Measurements from ENCODE around the gene DDX46. TPM values are rescaled to one million over a fixed set of nuclear protein-coding genes. Genes with fewer than 3 reads are reported as not detected.

DDX46 gene
- total RNA-seq, 1 experiment from 2014 or later: 99.3 TPM

- no peak overlapping the region for H2AFZ ChIP-seq (ENCODE audit: low read depth, low read length, poor library complexity, severe bottlenecking)
- TF ChIP-seq EZH2 (IDR thresholded peaks at IDR 0.05): no peak
- TF ChIP-seq SP1 (IDR thresholded peaks at IDR 0.05; ENCODE audit: low read depth): no peak
- TF ChIP-seq ZBTB33 (IDR thresholded peaks at IDR 0.05; ENCODE audit: extremely low read depth, insufficient replicate concordance, low read length): no peak
- TF ChIP-seq FOSL1 (IDR thresholded peaks at IDR 0.05; ENCODE audit: low read depth): no peak
- no peak for TF ChIP-seq POLR2AphosphoS5 (IDR thresholded peaks at IDR 0.05; ENCODE audit: low read depth, low read length)
- no peak for TF ChIP-seq TCF7L2 (IDR thresholded peaks at IDR 0.05; ENCODE audit: borderline replicate concordance, extremely low read depth, insufficient read depth, insufficient read length)
- TF ChIP-seq ZFX (IDR thresholded peaks at IDR 0.05): no peak
- TF ChIP-seq JUND (IDR thresholded peaks at IDR 0.05): no peak
- TF ChIP-seq ZNF274 (IDR thresholded peaks at IDR 0.05; ENCODE audit: low read depth, low read length): no peak
- ChIA-PET POLR2A (no interaction called here), RAD21 (ENCODE audit: low non-redundant PET in 1 of 2, low total read pairs in 2 of 2, uncharacterized antibody in 2 of 2, unreplicated experiment in 2 of 2) (no interaction called here), CTCF (no interaction called here)
- peaks cover 34% of the 10 kb centered on the region for H3K79me2 ChIP-seq (ENCODE audit: insufficient read depth, low read length)
- no peaks in the 10 kb centered on the region for H3K9me3 ChIP-seq (ENCODE audit: control insufficient read depth in 1 of 2, insufficient read depth in 1 of 2, low read depth in 1 of 2, low read length in 2 of 2)
- H3K36me3 ChIP-seq (ENCODE audit: control insufficient read depth in 1 of 2, insufficient read depth in 2 of 2, low read length in 2 of 2): peaks cover 35% of the 10 kb centered on the region in 2 experiments
- H3K9me2 ChIP-seq (ENCODE audit: insufficient read depth): no peaks in the 10 kb centered on the region
- BruUV-seq (replicated peaks): no TSS peak
- H3K27me3 ChIP-seq (ENCODE audit: insufficient read depth, low read length): no peaks in the 10 kb centered on the region
- no peak overlapping the region for H3K4me2 ChIP-seq (ENCODE audit: low read length)
- no peak overlapping the region for H3K27ac ChIP-seq (ENCODE audit: low read depth, low read length)
- H3K4me1 ChIP-seq (ENCODE audit: control insufficient read depth in 1 of 2, insufficient read depth in 2 of 2, low read length in 2 of 2): no peaks in the 10 kb centered on the region
- no peak overlapping the region for H3K9ac ChIP-seq (ENCODE audit: low read length)
- ATAC-seq (no peak), DNase-seq (ENCODE audit: low read depth, low spot score) (no peak)
- H3K4me3 ChIP-seq (replicated peaks in 1 of 2; ENCODE audit: low read depth in 1 of 2, low read length in 2 of 2): no peak overlapping the region
- intact Hi-C loops (cut with micrococcal nuclease): no loop called here
- peaks cover 4% of the 10 kb centered on the region; the same call in 1 of the 2 replicates for H4K20me1 ChIP-seq (ENCODE audit: insufficient read depth)
These were observed 39.9 kb downstream of the DDX46 start for GRCh38 chr5:134798468-134798867.

GRCh38 chr5:134803821-134804220 lies 45.2 kb downstream of the DDX46 start:
- no peaks in the 10 kb centered on the region for H3K4me1 ChIP-seq (ENCODE audit: control insufficient read depth in 1 of 2, insufficient read depth in 2 of 2, low read length in 2 of 2)
- intact Hi-C loops (cut with micrococcal nuclease): no loop called here
- no TSS peak for BruUV-seq (replicated peaks)

More at GRCh38 chr5:134803821-134804220, 45.2 kb downstream of the DDX46 start:
- Histone ChIP-seq H3K27ac (ENCODE audit: low read depth, low read length) (no peak overlapping the region), H4K20me1 (ENCODE audit: insufficient read depth) (0 out of 2 replicates have a peak, but pooled peaks cover under 1% of the 10 kb centered on the region), H3K9me2 (ENCODE audit: insufficient read depth) (no peaks in the 10 kb centered on the region), H3K36me3 (ENCODE audit: control insufficient read depth in 1 of 2, insufficient read depth in 2 of 2, low read length in 2 of 2) (peaks cover 20 to 31% of the 10 kb centered on the region in 2 experiments), H3K79me2 (ENCODE audit: insufficient read depth, low read length) (peaks cover 69% of the 10 kb centered on the region), H3K4me2 (ENCODE audit: low read length) (no peak overlapping the region), H3K27me3 (ENCODE audit: insufficient read depth, low read length) (no peaks in the 10 kb centered on the region), H2AFZ (ENCODE audit: low read depth, low read length, poor library complexity, severe bottlenecking) (no peak overlapping the region), H3K4me3 (replicated peaks in 1 of 2; ENCODE audit: low read depth in 1 of 2, low read length in 2 of 2) (no peak overlapping the region), H3K9ac (ENCODE audit: low read length) (no peak overlapping the region), H3K9me3 (ENCODE audit: control insufficient read depth in 1 of 2, insufficient read depth in 1 of 2, low read depth in 1 of 2, low read length in 2 of 2) (no peaks in the 10 kb centered on the region)
- no peak for DNase-seq (ENCODE audit: low read depth, low spot score)
- no peak for TF ChIP-seq MAX (IDR thresholded peaks at IDR 0.05)
- TF ChIP-seq ZBTB33 (IDR thresholded peaks at IDR 0.05; ENCODE audit: extremely low read depth, insufficient replicate concordance, low read length): no peak
- TF ChIP-seq EZH2 (IDR thresholded peaks at IDR 0.05): no peak
- no peak for TF ChIP-seq POLR2AphosphoS5 (IDR thresholded peaks at IDR 0.05; ENCODE audit: low read depth, low read length)
- no peak for TF ChIP-seq TCF7L2 (IDR thresholded peaks at IDR 0.05; ENCODE audit: borderline replicate concordance, extremely low read depth, insufficient read depth, insufficient read length)
- TF ChIP-seq CEBPB (IDR thresholded peaks at IDR 0.05; ENCODE audit: low read depth): no peak
- TF ChIP-seq ELF1 (IDR thresholded peaks at IDR 0.05; ENCODE audit: borderline replicate concordance, low read depth): no peak
- TF ChIP-seq SRF (IDR thresholded peaks at IDR 0.05; ENCODE audit: low read depth): no peak
- no peak for ATAC-seq
- ChIA-PET CTCF (no interaction called here), RAD21 (ENCODE audit: low non-redundant PET in 1 of 2, low total read pairs in 2 of 2, uncharacterized antibody in 2 of 2, unreplicated experiment in 2 of 2) (no interaction called here), POLR2A (no interaction called here)

Data from HCT116 (cell line).